Measurements from ENCODE around the gene ANKRD40.

DNA sequence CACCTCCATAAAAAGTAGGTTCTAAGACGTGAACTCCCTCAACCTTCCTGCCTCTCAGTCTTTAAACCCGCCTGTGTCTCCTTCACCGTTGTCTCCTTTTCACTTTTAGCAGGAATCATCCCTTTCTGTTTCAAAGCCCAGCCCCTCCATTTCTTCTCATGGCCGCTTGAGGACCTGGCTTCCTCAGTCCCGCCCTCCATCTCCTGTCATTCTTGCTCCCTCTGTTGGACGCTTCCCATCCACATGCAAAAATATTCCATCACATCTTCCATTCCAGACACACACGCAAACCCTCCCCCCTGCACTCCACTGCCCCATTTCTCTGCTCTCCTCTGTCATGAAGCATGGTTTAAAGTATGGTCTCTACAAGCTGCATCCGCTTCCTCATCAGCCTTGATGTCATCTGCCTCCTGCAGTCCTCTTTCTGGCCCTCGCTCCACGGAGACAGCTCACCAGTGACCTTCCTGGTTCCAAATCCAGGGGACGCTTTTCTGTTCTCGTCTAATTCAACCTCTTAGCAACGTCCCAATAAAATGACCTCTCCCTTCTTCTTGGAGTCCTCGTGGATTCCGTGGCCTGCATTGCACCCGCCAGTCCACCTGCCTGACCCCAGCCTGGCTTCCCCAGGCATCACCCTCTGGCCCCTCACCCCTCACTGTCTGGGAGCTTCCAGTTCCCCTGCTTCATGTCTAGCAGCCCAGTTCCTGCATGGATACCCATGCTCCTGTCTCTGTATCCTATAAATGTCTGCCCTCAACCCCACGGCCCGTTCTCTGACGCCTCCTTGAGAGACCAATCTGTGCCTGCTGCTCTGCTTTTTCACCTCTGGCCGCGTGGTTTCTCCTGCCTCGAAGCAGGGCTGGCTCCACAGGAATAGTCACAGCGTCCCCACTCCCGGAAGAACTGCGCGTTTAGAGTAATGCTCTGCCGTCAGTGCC lies 26.2 kb downstream of the ANKRD40 start:
- TF ChIP-seq CTCF (IDR thresholded peaks at IDR 0.05; ENCODE audit: low read depth, low read length, missing input control) (peak; percentile 37), TAF1 (conservative IDR thresholded peaks at IDR 0.05) (no peak), GABPA (IDR thresholded peaks at IDR 0.05 in 1 of 2, conservative IDR thresholded peaks at IDR 0.05 in 1 of 2) (no peak), SP1 (IDR thresholded peaks at IDR 0.05) (no peak), EGR1 (IDR thresholded peaks at IDR 0.05; ENCODE audit: low read depth in 2 of 2) (no peak), JUND (IDR thresholded peaks at IDR 0.05) (no peak), MAX (IDR thresholded peaks at IDR 0.05) (no peak), FOXA1 (IDR thresholded peaks at IDR 0.05) (no peak), YY1 (IDR thresholded peaks at IDR 0.05) (peak; percentile 20)
- TF ChIP-seq, protein P1, sequence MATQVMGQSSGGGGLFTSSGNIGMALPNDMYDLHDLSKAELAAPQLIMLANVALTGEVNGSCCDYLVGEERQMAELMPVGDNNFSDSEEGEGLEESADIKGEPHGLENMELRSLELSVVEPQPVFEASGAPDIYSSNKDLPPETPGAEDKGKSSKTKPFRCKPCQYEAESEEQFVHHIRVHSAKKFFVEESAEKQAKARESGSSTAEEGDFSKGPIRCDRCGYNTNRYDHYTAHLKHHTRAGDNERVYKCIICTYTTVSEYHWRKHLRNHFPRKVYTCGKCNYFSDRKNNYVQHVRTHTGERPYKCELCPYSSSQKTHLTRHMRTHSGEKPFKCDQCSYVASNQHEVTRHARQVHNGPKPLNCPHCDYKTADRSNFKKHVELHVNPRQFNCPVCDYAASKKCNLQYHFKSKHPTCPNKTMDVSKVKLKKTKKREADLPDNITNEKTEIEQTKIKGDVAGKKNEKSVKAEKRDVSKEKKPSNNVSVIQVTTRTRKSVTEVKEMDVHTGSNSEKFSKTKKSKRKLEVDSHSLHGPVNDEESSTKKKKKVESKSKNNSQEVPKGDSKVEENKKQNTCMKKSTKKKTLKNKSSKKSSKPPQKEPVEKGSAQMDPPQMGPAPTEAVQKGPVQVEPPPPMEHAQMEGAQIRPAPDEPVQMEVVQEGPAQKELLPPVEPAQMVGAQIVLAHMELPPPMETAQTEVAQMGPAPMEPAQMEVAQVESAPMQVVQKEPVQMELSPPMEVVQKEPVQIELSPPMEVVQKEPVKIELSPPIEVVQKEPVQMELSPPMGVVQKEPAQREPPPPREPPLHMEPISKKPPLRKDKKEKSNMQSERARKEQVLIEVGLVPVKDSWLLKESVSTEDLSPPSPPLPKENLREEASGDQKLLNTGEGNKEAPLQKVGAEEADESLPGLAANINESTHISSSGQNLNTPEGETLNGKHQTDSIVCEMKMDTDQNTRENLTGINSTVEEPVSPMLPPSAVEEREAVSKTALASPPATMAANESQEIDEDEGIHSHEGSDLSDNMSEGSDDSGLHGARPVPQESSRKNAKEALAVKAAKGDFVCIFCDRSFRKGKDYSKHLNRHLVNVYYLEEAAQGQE (IDR thresholded peaks at IDR 0.05), result no peak
- TF ChIP-seq, protein P2, sequence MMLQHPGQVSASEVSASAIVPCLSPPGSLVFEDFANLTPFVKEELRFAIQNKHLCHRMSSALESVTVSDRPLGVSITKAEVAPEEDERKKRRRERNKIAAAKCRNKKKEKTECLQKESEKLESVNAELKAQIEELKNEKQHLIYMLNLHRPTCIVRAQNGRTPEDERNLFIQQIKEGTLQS (IDR thresholded peaks at IDR 0.05), result no peak
- TF ChIP-seq, protein P3, sequence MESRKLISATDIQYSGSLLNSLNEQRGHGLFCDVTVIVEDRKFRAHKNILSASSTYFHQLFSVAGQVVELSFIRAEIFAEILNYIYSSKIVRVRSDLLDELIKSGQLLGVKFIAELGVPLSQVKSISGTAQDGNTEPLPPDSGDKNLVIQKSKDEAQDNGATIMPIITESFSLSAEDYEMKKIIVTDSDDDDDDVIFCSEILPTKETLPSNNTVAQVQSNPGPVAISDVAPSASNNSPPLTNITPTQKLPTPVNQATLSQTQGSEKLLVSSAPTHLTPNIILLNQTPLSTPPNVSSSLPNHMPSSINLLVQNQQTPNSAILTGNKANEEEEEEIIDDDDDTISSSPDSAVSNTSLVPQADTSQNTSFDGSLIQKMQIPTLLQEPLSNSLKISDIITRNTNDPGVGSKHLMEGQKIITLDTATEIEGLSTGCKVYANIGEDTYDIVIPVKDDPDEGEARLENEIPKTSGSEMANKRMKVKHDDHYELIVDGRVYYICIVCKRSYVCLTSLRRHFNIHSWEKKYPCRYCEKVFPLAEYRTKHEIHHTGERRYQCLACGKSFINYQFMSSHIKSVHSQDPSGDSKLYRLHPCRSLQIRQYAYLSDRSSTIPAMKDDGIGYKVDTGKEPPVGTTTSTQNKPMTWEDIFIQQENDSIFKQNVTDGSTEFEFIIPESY (IDR thresholded peaks at IDR 0.05), result no peak

Measured in liver (tissue), 3 donors.